ENCODE data around the gene PDGFB. TPM values are rescaled to one million over a fixed set of nuclear protein-coding genes. Genes with fewer than 3 reads are reported as not detected.

Gene PDGFB
- total RNA-seq, 1 donor from 2014 or later = 4.7 TPM

GRCh38 chr22:39176714-39177455 is 67.9 kb downstream of the PDGFB start:
- no peak for TF ChIP-seq POLR2AphosphoS5 (IDR thresholded peaks at IDR 0.05; ENCODE audit: insufficient read depth in 1 of 2, low read depth in 1 of 2)
- peaks cover 83% of the 10 kb centered on the region for H3K4me1 ChIP-seq
- H3K27ac ChIP-seq = peak overlapping the region; percentile 93
- intact Hi-C loops (cut with DNase I) = loop anchor here (10.0 kb wide), 1 partner anchor 348 kb away; the partner anchor contains the start of gene ATF4
- H3K36me3 ChIP-seq = no peaks in the 10 kb centered on the region
- no peak overlapping the region for H3K4me3 ChIP-seq
- H3K9me3 ChIP-seq = no peaks in the 10 kb centered on the region
- no peaks in the 10 kb centered on the region for H3K27me3 ChIP-seq
- no peak for DNase-seq (ENCODE audit: extremely low spot score in 2 of 2)

DNA sequence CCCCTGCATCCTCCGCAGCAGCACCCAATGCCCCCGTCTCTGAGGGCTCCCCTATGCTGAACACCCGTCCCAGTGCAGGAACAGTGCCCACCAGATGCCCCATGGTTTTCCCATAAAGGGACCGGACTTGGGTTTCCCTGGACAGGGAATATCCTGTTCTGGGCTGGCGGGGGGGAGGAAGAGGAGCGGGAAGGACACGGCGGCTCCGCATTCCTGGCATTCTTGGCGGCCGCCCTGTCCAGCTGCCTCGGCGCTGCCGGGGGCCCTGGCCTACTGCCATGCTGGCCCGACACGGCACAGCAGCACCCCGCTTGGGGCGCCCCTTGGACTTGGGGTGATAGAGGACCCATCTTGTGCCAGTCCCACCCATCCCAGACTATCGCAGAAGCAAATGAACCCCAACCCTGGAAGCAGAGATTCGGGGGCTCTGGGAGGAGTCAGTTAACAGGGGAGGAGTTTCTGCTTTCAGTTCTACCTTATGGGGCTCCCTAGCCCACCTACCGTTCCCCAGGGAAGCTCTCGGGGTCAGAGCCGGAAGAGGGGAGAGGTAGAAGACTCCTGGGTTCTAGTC is 68.6 kb downstream of the PDGFB start:
- peak overlapping the region; percentile 93 for H3K27ac ChIP-seq
- H3K4me3 ChIP-seq = no peak overlapping the region
- DNase-seq (ENCODE audit: extremely low spot score in 2 of 2) = no peak
- H3K4me1 ChIP-seq = peaks cover 89% of the 10 kb centered on the region
- H3K36me3 ChIP-seq = no peaks in the 10 kb centered on the region
- TF ChIP-seq CTCF (IDR thresholded peaks at IDR 0.05) = no peak
- TF ChIP-seq POLR2A (IDR thresholded peaks at IDR 0.05) = no peak
- TF ChIP-seq POLR2AphosphoS5 (IDR thresholded peaks at IDR 0.05; ENCODE audit: insufficient read depth in 1 of 2, low read depth in 1 of 2) = peak; percentile 63 to 78
- H3K27me3 ChIP-seq = no peaks in the 10 kb centered on the region
- no peaks in the 10 kb centered on the region for H3K9me3 ChIP-seq
- intact Hi-C loops (cut with DNase I) = loop anchor here (10.0 kb wide), 1 partner anchor 349 kb away; the partner anchor contains the start of gene ATF4

DNA sequence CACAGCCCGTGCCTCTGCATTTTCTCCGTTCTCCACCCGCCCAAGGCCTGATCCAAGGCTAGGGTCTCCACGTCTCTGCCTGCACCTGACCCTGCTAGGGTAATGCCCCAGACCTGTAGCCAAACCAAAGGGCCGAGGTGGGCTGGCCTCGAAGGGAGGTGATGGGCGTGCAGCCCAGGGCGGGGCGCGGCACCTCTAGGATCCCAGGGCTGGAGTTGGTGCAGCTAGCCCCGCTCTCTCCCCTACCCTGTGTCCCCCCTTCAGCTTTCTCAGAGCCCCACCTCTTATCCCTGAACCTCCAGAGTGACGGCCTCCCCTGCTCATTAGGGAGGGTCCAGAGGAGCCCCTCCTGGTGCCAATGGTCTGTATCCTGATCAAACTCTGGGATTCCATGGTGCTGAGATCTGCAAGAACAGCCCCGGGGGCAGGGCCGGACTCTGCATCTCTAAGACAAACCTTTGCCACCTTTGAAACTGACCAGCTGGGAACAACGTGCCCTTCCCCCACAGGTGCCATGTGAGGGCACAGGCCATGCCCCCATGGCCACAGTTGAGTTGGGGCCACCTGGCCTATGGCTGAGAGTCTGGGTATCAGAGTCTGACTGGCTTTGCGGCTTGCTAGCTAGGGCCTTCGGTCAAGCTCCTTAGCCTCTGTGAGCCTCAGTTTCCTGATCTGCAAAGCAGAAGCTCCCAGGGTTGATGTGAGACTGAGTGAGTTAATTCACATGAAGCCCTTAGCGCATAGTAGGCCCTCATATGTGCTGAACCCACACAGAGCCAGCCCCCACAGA is 69.2 kb downstream of the PDGFB start:
- intact Hi-C loops (cut with DNase I) = loop anchor here (10.0 kb wide), 1 partner anchor 349 kb away; the partner anchor contains the start of gene ATF4
- no peak for DNase-seq (ENCODE audit: extremely low spot score in 2 of 2)
- peak overlapping the region; percentile 93 for H3K27ac ChIP-seq
- TF ChIP-seq CTCF (IDR thresholded peaks at IDR 0.05) (no peak), POLR2A (IDR thresholded peaks at IDR 0.05) (no peak), POLR2AphosphoS5 (IDR thresholded peaks at IDR 0.05; ENCODE audit: insufficient read depth in 1 of 2, low read depth in 1 of 2) (no peak)
- H3K36me3 ChIP-seq = no peaks in the 10 kb centered on the region
- H3K27me3 ChIP-seq = no peaks in the 10 kb centered on the region
- H3K4me3 ChIP-seq = no peak overlapping the region
- H3K4me1 ChIP-seq = peaks cover 94% of the 10 kb centered on the region
- no peaks in the 10 kb centered on the region for H3K9me3 ChIP-seq

DNA sequence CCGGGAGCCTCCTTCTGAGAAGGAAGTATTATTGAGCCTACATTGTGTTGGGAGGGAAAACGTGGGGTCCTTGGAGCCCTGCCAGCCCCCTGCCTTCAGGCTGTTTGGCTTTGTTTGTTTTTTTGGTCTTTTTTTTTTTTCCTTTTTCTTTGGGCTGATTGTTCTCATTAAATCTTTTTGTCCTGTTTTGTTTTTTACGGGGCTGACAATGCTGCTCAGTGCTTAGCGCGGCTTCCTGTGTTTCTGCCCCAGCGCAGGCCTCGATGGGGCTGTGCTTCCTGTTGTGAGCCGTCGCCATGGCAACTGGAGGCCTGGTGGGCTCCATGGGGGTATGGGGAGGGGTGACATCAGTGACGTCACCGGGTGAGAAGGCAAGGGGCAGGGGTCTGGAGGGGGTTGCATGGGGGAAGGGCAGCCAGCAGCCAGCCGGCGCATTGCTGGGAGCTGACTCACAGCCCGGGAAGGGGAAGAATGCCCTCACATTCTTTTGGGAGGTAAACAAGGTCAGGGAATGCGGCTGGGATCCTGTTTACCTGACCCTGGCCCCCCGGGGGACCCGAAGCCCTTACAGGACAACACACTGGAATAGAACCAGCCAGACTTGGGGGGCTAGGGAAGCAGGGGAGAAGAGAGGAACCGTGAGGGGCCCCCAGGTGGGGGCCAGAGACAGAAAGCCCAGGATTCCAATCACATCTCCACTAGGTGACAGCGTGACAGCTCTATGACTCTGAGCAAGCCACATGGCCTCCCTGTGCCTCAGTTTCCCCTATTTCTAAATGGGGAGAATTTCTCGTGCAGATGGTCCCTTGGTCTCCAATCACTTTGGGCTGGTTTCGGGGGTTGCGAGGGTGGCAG is 70.1 kb downstream of the PDGFB start:
- TF ChIP-seq POLR2AphosphoS5 (IDR thresholded peaks at IDR 0.05; ENCODE audit: insufficient read depth in 1 of 2, low read depth in 1 of 2) = peak in 1 of 2 donors; percentile 72
- TF ChIP-seq CTCF (IDR thresholded peaks at IDR 0.05) = no peak
- H3K4me1 ChIP-seq = peaks cover 86% of the 10 kb centered on the region

More for the DNA sequence above, 70.1 kb downstream of the PDGFB start:
- no peaks in the 10 kb centered on the region for H3K36me3 ChIP-seq
- H3K27me3 ChIP-seq = no peaks in the 10 kb centered on the region
- intact Hi-C loops (cut with DNase I) = loop anchor here (10.0 kb wide), 1 partner anchor 350 kb away; the partner anchor contains the start of gene ATF4
- no peak overlapping the region for H3K4me3 ChIP-seq
- no peaks in the 10 kb centered on the region for H3K9me3 ChIP-seq
- H3K27ac ChIP-seq = peak overlapping the region; percentile 93
- DNase-seq (ENCODE audit: extremely low spot score in 2 of 2) = no peak

Measured in vagina (tissue), 2 donors.